ENCODE measurements around the gene ZNF324. TPM values are rescaled to one million over a fixed set of nuclear protein-coding genes. Genes with fewer than 3 reads are reported as not detected.

Gene ZNF324
- total and polyA plus RNA-seq, 9 of the 15 experiments (the other 6 are each of a cell fraction or from before 2014, with no cell fraction given): 0.92 to 16.4 (median 5.3) TPM

GRCh38 chr19:58474997-58475713, 8.3 kb downstream of the ZNF324 start (continued):
- TF ChIP-seq, protein P1, sequence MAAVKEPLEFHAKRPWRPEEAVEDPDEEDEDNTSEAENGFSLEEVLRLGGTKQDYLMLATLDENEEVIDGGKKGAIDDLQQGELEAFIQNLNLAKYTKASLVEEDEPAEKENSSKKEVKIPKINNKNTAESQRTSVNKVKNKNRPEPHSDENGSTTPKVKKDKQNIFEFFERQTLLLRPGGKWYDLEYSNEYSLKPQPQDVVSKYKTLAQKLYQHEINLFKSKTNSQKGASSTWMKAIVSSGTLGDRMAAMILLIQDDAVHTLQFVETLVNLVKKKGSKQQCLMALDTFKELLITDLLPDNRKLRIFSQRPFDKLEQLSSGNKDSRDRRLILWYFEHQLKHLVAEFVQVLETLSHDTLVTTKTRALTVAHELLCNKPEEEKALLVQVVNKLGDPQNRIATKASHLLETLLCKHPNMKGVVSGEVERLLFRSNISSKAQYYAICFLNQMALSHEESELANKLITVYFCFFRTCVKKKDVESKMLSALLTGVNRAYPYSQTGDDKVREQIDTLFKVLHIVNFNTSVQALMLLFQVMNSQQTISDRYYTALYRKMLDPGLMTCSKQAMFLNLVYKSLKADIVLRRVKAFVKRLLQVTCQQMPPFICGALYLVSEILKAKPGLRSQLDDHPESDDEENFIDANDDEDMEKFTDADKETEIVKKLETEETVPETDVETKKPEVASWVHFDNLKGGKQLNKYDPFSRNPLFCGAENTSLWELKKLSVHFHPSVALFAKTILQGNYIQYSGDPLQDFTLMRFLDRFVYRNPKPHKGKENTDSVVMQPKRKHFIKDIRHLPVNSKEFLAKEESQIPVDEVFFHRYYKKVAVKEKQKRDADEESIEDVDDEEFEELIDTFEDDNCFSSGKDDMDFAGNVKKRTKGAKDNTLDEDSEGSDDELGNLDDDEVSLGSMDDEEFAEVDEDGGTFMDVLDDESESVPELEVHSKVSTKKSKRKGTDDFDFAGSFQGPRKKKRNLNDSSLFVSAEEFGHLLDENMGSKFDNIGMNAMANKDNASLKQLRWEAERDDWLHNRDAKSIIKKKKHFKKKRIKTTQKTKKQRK (IDR thresholded peaks at IDR 0.05; ENCODE audit: borderline replicate concordance, low read depth, low read length): no peak
- TF ChIP-seq NFYB (IDR thresholded peaks at IDR 0.05; ENCODE audit: extremely low read depth, insufficient read length) (no peak), POLR2G (IDR thresholded peaks at IDR 0.05; ENCODE audit: low read depth, low read length) (no peak), MECOM (CRISPR knock-in tag; IDR thresholded peaks at IDR 0.05) (no peak), SRSF7 (optimal IDR thresholded peaks at IDR 0.05; ENCODE audit: low read depth, low read length) (no peak), ZNF143 (CRISPR knock-in tag; IDR thresholded peaks at IDR 0.05) (no peak), SMARCB1 (IDR thresholded peaks at IDR 0.05; ENCODE audit: insufficient read length, low read depth) (no peak), NONO (IDR thresholded peaks at IDR 0.05; ENCODE audit: low read depth in 2 of 2, low read length in 1 of 2) (no peak)
- TF ChIP-seq, protein P2, sequence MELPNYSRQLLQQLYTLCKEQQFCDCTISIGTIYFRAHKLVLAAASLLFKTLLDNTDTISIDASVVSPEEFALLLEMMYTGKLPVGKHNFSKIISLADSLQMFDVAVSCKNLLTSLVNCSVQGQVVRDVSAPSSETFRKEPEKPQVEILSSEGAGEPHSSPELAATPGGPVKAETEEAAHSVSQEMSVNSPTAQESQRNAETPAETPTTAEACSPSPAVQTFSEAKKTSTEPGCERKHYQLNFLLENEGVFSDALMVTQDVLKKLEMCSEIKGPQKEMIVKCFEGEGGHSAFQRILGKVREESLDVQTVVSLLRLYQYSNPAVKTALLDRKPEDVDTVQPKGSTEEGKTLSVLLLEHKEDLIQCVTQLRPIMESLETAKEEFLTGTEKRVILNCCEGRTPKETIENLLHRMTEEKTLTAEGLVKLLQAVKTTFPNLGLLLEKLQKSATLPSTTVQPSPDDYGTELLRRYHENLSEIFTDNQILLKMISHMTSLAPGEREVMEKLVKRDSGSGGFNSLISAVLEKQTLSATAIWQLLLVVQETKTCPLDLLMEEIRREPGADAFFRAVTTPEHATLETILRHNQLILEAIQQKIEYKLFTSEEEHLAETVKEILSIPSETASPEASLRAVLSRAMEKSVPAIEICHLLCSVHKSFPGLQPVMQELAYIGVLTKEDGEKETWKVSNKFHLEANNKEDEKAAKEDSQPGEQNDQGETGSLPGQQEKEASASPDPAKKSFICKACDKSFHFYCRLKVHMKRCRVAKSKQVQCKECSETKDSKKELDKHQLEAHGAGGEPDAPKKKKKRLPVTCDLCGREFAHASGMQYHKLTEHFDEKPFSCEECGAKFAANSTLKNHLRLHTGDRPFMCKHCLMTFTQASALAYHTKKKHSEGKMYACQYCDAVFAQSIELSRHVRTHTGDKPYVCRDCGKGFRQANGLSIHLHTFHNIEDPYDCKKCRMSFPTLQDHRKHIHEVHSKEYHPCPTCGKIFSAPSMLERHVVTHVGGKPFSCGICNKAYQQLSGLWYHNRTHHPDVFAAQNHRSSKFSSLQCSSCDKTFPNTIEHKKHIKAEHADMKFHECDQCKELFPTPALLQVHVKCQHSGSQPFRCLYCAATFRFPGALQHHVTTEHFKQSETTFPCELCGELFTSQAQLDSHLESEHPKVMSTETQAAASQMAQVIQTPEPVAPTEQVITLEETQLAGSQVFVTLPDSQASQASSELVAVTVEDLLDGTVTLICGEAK (IDR thresholded peaks at IDR 0.05): no peak
- TF ChIP-seq, protein P2 (CRISPR knock-in tag; IDR thresholded peaks at IDR 0.05): no peak

All from K562 (cell line).